HPDE6-E6E7 (cell line): ENCODE data around the gene HOXB7.

ENCODE experiments used
- DNase-seq: peaks from one replicate; pipeline ENCODE4 v3.0.0; 2011; ENCODE audit warnings: missing footprints; ENCODE audit errors: extremely low spot score

Gene HOXB7

DNA sequence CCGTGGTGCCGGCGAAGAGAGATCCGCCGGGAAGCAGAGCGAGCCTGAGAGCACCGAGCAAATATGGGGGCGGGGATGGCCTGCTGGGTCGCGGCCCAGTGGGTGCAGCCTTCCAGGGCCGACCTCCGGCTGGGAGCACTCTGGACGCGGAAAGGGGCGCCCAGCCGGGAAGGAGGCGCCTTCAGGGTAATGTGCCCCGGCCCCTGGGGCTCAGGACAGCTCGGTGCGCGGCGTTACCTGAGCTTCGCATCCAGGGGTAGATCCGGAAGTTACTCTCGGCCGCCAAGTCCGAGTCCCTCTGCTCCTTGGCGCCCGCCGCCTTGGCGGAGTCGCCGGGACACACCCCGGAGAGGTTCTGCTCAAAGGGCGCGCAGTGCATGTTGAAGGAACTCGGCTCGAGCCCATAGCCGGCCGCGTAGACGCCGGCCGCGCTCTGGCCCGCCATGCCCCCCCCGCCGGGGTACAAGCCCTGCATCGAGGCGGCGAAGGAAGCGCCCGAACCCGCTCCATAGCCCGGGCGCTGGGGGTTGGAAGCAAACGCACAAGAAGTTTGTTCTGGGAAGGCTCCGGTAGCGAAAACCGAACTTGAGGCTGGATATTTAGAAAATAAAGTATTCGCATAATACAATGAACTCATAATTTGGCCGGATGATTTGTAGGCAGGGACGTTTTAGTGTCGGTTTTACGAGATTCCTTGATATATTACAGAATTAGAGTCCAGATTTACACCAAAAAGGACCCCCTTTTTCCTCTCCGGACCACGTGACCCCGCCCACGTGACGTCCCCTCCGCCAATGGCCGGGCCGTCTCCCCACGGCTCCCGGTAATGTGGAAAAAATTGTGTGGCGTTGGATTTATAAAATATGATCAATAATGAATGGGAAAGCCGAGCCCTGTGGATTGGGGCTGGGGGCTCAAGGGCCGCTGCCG is at the start of gene HOXB7:
TSS of gene HOXB7 (minus strand) at position 736 of the 930 bp plus-strand sequence. CDS start at position 637, 99 bp downstream.
- no peak for DNase-seq

DNA sequence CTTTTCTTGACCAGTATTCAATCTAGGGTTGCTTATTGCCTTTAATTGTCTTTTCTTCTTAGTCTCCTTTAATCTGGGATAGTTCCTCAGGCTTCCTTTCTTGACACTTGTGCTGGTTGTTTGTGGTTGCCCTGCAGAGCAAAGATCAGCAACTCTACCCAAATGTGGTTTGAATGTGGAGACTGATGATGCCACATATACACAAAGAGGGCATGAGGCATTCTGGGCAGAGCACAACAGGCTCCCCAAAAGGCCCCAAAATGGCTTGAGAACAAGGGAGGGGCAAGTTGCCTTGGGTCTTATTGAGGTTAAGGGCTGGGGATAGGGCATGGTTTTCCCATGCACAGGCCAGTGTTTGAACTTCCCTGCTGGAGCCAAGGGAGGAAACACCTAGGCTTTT is 45.1 kb upstream of the HOXB7 start:
- DNase-seq: no peak

DNA sequence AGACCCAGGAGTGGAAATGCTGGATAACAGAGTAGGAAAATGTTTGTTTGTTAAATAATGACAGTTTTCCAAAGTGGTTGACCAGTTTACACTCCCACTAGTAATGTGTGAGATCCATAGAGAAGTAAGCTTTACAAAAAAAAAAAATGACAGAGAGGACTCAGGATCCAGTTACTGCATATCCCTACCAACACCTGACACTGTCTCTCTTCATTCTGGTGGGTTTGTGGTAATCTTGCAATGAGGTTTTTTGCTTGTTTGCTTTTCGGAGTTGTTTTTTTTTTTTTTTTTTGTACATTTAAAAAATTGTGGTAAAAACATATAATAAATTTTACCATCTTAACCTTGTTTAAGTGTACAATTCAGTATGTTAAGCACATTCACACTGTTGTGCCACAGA is 38.9 kb upstream of the HOXB7 start:
- DNase-seq: no peak

DNA sequence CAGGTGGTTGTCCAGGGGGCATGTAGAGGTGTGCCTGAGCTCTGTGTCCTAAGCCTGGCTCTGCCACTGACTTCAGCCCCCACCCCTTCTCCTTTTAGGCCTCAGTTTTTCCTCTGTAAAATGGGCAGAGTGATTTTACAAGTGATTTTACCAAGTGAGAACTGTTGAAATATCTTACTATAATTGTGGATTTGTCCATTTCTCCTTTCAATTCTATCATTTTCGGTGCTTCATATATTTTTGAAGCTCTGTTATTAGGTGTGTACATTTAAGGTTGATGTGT is 37.1 kb upstream of the HOXB7 start:
- DNase-seq: no peak

DNA sequence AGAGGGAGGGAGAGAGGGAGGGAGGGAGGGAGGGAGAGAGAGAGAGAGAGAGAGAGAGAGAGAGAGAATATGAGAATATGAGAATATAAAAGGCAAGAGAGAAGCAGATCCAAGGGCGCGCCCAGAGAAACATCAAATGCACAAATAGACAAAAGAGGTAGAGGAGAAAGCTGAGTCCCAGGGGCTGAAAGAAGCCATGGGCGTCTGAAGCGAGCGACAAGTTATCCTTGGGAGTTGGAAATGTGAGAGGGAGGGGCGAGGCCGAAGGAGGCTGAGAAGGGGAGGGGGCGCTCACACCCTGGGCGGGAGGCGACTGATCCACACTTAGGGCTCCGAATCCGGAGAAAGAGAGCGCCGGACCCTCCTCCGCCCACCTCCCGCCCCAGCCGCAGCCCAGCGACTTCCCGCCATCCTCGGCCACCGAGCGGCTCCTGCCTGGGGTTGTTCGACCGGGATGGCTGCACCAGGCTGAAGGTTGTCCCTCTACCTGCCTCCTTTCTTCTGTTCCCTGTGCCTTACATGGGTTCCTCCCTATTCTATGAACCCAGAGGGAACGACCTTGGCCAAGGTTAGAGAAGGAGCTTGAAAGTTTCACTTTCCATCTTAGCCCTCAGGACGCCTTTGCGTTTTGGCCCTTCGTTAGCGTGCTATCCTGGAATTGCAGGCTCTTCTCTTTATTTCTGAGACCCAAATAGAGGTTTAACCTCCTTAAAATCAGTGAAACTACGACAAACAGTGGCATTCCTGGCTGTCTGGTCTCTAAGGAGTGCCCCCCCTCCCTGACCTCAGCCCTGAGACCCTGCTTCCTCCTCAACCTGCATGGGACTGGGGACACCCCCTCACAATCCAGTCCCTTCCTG is 36.5 kb upstream of the HOXB7 start:
- no peak for DNase-seq

DNA sequence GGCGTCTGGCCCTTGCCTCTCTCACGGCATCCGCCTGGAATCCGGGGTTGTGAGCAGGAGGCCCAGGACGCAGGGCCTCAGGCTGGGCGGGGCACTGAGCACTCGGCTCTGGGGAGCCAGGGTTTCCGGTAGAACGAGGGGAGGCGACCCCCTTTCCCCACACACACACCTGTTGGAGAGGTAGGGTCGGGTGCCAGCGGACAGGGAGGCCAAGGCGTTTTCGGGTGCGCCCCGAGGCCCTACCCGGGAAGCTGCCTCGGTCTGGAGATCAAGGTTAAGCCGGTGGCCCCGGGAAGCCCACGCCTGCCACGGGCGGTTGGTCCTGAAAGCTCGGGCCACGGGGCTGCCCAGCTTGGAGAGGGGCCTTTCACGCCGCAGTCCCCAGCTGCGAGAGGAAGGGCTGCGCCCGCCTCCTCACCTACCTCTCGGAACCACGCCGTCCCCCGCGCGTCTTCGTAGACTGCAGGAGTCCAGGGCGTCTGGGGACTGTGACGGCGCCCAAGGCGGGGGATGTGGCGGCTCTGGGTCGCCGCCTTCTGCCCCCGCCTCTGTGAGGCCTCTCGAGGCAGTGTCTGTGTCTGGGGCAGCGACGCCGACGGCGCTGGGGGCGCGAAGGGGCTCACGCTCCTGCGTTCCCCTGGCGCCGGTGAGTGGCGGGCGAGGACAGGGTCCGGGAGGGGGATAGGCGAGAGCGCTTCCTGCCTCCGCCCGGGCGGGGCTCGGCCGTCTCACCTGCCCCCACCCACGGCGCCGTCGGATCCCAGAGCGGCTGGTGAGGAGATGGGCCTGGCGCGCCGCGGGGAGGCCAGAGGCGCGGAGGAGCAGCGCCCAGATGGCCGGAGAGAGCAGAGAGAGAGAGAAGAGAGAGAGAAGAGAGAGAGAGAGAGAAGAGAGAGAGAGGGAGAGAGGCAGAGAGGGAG is 35.6 kb upstream of the HOXB7 start:
- no peak for DNase-seq

DNA sequence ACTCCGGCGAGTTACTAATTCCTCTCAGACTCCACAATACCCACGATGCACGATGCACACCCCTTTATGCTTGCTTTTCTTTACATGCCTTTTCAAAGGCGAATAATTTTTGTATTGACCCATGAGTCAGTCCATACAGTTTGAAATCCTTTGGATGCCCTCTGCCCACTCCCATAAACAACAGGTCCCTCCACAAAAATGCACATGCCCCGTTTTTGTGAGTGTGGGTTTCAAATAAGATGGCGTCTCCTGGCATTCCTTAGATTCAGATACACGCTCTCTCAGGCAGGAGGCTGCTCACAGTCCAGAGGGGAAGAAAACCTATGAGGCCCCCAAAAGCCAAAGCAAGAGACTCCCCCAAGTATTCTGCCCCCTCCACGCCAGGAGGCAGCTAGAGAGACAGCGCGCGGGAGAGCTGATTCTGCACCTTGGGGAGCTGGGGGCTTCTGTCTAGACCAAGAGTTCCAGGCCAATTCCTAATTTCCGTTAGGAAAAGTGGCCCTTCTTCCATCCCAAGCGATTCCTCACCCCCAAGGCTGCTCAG is 34.9 kb upstream of the HOXB7 start:
- no peak for DNase-seq

DNA sequence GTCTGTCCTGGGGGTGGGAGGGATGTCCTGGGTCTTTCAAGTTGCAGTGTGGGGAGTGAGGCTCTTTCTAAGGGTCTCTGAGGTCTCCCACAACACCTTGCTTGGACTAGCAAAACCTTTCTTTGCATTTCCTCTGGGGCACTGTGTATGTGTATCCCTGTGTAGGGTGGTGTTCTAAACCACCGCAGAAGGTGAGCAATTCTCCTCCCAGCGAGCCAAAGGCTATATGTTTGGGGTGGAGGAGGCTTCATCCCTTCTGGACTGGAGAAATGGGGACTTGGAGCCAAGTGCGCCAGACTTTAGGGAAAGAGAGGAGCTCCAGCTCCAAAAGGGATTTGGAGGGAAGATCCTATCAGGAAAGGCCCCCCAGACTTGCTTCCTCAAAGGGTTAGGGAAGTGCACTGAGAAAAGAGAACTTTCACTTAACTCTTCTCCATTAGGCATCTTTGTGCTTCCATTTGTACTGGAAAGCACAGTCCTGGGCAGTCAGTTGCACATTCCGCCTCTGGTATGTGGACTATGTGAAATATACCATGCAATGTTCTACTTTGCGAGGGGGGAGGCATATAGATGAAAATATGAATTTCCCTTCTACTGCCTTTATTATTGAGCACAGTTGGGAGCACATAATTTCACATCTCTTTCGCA is 34.2 kb upstream of the HOXB7 start:
- no peak for DNase-seq

DNA sequence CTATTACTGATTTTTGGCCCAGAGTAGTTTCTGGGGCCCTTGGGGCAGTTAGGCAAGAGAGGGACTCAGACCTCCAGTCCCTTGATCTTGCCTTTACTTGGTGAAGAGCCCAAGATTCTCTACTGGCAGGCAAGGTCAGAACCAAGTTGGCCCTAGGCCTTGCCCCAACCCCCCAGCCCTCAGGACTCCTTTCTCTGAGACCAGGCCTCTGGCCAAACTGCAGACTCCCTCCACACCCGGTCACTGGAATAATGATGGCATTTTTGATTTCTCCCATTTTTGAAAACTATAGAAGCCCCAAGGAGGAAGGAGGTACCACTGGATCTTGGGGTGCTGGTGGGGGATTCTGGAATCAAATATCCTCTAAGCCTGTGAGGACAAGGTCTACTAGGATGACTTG is 33.3 kb upstream of the HOXB7 start:
- DNase-seq: no peak

DNA sequence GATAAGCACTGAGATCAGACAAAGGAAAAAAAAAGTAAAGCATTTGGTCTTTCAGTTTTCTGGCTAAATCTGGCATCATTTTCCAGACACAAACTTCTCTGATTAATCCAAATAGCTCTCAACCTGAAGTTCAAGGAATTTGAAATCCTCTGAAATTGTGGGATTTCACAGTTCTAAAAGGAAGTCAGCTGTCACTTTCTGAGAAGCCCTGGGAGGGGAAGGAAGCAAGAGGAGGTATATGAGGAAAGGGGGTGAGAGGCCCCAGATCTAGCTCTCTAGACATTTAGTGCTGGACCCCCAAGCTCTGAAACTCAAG is 32.8 kb upstream of the HOXB7 start:
- DNase-seq: no peak

DNA sequence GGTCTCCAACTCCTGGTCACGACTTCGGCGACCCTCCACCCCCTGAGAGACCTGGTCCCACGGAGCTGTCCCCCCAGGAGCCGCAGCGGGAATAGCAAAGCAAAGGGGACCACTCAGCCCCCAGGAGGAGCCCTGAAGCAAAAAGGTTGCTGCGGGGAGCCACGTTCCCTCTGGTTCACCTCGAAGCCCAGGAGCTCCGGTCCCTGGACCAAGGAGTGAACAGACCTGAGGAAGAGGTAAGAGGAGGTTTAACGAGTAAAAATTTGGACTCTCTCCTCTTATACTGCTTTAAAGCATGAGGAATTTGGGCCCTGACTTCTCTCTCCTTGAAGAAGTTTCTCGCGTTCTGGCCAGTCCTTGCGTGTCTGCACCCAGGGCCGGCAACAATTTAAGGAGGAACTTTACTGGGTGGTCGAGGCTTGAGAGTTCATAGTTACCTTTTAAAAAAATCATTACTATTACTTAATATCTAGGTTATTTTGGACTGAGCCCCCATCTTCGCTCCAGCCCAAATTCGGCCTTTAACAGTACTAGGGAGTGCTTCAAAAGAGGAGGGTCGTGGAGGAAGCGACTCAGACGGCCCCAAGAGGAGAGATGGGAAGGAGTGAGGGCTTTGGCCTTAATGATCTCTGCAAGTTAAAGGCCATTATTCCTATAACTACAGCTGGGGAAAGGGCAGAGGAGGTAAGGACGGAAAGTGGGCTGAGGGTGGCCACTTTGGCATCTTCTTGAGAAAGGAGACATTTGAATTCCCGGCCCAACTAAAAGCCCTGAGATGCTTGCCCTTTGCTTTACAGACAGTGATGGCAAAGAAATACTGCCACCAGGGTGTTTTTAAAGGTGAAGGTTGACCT is 32.3 kb upstream of the HOXB7 start:
- DNase-seq: no peak

DNA sequence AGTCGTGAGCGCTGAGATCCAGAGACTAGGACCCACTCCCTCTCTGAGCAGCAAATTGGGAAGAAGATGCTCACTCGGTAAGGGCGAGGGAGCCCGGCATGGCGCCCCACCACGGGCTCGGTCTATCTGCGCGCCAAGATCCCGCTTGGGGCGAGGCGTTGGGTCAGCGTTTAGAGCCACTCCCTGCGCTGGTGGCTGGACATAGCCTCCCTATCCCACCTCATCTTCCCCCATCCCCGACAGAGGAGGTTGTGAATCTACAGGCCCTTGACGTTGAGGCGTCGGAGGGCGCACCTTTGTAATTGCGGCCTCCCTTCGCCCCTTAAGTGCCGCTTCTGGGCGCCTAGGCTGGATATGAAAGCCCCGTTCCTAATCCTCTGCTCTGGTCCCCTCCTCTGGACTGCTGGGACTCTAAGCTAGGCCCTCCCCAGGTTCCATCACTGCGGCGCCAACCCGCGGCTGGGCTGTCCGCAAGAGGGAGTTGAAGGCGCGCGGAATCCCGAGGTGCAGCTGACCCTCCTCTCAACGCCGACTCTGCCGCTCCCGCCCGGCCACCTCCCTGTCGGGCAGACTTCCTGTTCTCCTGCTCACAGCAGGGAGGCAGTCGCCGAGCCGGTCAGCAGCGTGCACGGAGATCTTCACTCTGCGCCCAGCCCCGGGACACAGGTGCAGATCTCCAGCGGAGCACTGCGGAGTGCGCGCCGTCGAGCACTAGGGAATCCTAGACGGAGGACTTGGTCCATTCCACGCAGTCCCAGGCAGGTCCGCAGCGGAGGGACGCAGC is 31.4 kb upstream of the HOXB7 start:
- DNase-seq: no peak

DNA sequence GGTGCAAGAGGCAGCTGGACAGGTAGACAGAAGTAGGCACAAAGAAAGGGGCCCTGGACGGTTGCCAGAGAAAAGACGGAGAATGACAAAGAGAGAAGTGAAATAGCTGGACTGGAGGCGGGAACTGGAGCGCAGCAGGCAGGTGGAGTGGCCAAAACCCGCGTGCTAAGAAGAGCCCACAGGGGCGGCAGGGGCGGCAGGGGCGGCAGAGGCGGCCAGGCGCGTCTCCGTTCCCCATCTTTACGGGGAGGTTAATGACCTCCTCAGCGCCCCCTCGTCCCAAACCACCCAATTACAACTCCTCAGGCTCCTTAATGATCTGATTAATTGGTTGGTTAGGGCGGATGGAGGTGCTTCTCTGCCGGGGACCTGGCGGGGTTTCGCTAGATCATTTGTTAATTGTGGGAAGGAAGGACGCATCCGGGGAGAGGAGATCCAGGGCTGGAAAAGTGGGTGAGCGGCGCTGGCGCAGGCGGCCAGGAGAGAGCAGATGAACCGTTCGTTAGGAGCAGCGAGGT is 30.8 kb upstream of the HOXB7 start:
- DNase-seq: no peak

DNA sequence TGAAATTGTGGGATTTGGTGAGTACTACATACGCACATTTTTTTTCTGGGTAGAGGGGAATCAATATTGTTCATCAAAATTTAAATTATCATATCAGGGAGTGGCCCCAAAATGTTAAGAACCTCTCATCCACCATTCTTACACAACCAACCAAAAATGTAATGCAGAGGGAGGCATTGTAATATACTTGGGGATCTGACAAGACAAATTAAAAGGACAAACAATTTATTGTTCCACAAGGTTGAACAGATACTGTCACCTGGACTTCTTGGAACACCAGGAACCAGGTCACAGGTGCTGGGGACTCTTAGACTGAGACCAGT is 30.0 kb upstream of the HOXB7 start:
- DNase-seq: no peak

DNA sequence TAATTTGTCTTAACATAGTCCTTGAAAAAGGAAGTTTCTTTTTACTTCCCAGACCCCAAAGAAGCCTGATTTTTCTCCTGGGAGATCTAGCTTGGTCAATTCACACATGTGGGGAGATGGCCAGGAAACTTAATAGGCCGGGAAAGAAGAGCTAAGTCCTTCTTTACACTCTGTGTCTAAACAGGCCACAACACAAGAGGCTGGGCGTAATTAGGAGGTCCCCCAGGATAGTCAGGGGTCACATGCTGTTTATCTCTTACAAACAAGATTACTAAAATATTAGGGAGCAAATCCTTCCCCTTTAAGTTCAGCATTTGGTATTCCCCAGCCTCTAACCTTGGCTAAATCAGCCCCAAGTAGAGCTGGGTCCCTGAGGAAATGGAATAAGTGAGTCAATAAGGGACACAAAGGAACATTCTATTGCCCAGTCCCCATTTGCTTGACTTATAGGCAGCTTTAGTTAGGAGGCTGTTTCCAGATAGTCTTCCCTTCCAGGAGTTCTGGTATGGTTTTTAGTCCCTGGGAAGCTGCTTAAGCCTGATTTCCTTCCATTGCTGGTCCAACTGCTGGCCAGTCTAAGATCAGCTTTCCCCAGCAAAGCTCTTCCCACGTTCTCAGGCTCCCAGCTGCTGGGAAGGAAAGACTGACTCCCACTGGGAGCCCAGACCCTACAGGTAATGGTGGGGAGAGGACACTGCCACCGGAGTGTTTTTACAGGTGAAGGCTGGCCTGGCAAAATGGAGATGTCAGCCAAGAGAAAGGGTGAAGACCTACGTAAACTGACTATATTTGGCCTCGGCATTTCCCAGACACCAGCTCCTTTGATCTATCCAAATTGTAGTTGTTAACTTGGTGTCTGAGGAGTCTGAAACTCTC is 29.4 kb upstream of the HOXB7 start:
- DNase-seq: no peak

DNA sequence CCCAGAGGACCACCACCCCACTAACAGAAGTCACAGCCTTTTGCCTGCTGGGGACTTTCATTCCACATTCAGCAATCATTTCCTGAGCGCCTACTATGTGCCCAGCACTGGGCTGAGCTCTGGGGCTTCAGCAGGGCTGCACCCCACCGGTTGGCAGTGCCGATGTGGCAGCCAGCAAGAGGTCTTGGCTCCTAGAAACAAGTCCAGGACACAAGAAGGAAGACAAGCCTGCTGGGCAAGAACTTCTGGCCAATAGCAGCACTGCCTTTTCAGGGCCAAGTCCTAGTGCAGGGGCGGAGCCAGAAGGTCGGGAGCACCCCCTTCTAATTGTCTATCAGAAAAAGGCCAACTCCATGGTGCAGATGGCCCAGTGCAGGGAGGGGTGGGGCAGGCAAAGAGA is 28.3 kb upstream of the HOXB7 start:
- DNase-seq: no peak

DNA sequence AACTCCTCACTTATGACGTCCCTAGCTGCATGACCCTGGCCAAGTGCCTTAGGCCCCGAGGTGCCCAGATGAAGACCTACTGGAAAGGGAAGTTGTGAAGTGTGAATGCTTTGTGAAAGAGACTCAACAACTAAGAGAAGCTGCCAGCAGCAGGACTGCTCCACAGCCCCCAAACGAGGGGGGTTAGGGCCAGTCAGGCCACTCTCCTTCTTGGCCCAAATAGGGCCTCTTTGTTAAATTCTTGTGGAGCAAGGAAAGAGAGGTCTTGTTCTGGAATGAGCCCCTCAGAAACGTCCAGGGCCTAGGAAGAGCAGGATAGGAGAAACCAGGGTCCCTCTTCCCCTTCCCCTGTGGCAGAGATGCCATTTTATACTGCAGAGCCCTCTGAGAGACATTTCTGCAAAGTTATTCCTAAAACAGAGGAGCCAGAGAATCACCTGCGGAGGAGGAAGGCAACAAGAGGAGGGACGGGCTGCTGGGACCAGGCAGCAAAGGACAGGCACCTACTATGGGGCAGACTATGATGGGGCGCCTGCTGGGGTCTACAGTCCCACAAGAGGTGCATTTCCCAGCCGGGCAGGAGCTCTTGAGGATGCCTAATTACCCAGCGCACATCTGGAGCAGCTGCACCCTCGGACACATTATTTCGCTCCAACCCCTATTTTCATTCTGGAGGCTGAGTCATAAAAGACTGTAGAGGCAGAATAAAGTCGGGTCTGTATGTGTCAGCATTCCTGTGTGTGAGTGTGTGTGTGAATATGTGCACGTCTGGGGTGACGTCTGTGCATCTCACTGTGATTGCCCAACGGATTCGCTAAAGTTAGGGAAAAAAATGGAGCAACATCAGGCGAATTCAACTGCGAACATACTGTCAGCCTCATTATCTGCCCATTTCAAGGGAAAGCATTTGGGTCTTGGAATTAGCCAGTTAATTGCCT is 26.8 kb upstream of the HOXB7 start:
- DNase-seq: no peak
